RKO (cell line): ENCODE measurements around the gene DPF3.
A peak's percentile ranks its signal among the peaks of the same experiment; 100 is the strongest.
"Not testable (repeated sequence)": the region's sequence is repeated elsewhere in the genome, so short reads cannot be mapped to it uniquely, and the experiment has no call there.

ENCODE experiments used
- DNase-seq: peaks from one replicate; pipeline ENCODE4 v3.0.0-alpha.2; 2016; ENCODE audit warnings: low spot score

DPF3 gene

GRCh38 chr14:72774141-72774540, 119.8 kb downstream of the DPF3 start:
- no peak for DNase-seq

- no peak for DNase-seq
Measured at GRCh38 chr14:72771561-72771960, 122.3 kb downstream of the DPF3 start.

GRCh38 chr14:72766296-72766695, 127.6 kb downstream of the DPF3 start:
- no peak for DNase-seq

GRCh38 chr14:72763892-72764291, 130.0 kb downstream of the DPF3 start:
- DNase-seq = no peak

- DNase-seq = no peak
Measured at GRCh38 chr14:72759670-72760069, 134.2 kb downstream of the DPF3 start.

GRCh38 chr14:72758993-72759392, 134.9 kb downstream of the DPF3 start:
- DNase-seq = no peak

GRCh38 chr14:72758420-72758819, 135.5 kb downstream of the DPF3 start:
- DNase-seq = no peak

GRCh38 chr14:72756967-72757366, 136.9 kb downstream of the DPF3 start:
- no peak for DNase-seq

GRCh38 chr14:72755766-72756165, 138.1 kb downstream of the DPF3 start:
- DNase-seq = no peak

GRCh38 chr14:72754949-72755348, 139.0 kb downstream of the DPF3 start:
- no peak for DNase-seq

GRCh38 chr14:72753879-72754400, 140.0 kb downstream of the DPF3 start:
- no peak for DNase-seq

GRCh38 chr14:72753044-72753710, 140.7 kb downstream of the DPF3 start:
- no peak for DNase-seq

- no peak for DNase-seq
Measured at GRCh38 chr14:72752034-72752412, 141.9 kb downstream of the DPF3 start.

- no peak for DNase-seq
Measured at GRCh38 chr14:72751276-72752033, 142.4 kb downstream of the DPF3 start.

GRCh38 chr14:72748921-72749320, 145.0 kb downstream of the DPF3 start:
- not testable (repeated sequence) for DNase-seq

GRCh38 chr14:72747652-72748051, 146.2 kb downstream of the DPF3 start:
- no peak for DNase-seq

- no peak for DNase-seq
Measured at GRCh38 chr14:72745991-72746980, 147.6 kb downstream of the DPF3 start.

- DNase-seq = peak; percentile 47
Measured at GRCh38 chr14:72745546-72745945, 148.4 kb downstream of the DPF3 start.

GRCh38 chr14:72744416-72745120, 149.3 kb downstream of the DPF3 start:
- DNase-seq = no peak

GRCh38 chr14:72743626-72744025, 150.3 kb downstream of the DPF3 start:
- no peak for DNase-seq

GRCh38 chr14:72742838-72743195, 151.1 kb downstream of the DPF3 start:
- no peak for DNase-seq
